GM12874 (cell line): ENCODE data around the gene ROBO1.

ENCODE experiments used
- TF ChIP-seq, protein P1 (sequence below): IDR thresholded peaks from 2 replicates; pipeline ENCODE4 v1.5.1; 2011; ENCODE audit warnings: low read depth, mild to moderate bottlenecking, control low read depth, low read length, moderate library complexity; ENCODE audit not compliant: insufficient read depth

ROBO1 gene

DNA sequence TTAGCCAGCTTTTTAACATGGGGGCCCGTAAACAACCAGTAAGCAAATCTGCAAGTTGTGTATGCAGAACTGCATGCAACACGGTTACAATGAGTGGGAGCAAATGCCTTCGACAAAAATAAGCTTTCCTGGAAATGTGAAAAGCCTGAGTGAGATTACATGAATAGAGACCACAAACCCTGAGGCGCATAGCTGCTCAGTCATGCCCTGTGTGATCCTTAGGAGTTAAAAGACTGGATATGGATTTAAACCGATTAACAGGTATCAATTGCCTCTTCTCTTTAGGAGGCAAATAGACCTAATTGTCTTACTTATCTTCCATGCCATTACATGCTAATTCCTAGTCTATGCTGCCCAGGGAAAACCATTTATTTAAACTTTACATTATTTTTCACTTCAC, 810.3 kb downstream of the ROBO1 start:
- TF ChIP-seq, protein P1, sequence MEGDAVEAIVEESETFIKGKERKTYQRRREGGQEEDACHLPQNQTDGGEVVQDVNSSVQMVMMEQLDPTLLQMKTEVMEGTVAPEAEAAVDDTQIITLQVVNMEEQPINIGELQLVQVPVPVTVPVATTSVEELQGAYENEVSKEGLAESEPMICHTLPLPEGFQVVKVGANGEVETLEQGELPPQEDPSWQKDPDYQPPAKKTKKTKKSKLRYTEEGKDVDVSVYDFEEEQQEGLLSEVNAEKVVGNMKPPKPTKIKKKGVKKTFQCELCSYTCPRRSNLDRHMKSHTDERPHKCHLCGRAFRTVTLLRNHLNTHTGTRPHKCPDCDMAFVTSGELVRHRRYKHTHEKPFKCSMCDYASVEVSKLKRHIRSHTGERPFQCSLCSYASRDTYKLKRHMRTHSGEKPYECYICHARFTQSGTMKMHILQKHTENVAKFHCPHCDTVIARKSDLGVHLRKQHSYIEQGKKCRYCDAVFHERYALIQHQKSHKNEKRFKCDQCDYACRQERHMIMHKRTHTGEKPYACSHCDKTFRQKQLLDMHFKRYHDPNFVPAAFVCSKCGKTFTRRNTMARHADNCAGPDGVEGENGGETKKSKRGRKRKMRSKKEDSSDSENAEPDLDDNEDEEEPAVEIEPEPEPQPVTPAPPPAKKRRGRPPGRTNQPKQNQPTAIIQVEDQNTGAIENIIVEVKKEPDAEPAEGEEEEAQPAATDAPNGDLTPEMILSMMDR: no peak

- TF ChIP-seq, protein P1: no peak
These were observed 816.4 kb downstream of the ROBO1 start for GRCh38 chr3:78951342-78951945.

GRCh38 chr3:78941587-78941986, 826.2 kb downstream of the ROBO1 start:
- TF ChIP-seq, protein P1: no peak

GRCh38 chr3:78940626-78941025, 827.2 kb downstream of the ROBO1 start:
- TF ChIP-seq, protein P1: no peak

DNA sequence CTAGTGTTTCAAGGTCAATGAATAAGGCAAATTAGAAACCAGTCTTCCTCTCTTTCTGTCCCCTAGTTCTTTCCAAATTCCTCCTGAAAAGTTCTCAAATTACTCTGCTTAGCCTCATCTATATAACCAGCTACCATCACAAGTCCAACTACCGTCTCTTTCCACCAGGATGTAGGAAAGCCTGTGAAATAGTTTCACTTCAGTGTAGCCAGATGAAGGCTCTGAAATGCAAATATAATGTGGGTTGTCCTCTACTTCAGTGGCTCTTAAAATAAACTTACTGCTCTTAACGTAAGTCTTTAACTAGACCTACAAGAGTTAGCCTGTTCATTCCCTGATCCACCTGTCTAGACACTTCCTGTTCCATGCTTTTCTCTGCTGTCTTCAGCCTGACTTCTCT, 827.7 kb downstream of the ROBO1 start:
- TF ChIP-seq, protein P1: no peak

DNA sequence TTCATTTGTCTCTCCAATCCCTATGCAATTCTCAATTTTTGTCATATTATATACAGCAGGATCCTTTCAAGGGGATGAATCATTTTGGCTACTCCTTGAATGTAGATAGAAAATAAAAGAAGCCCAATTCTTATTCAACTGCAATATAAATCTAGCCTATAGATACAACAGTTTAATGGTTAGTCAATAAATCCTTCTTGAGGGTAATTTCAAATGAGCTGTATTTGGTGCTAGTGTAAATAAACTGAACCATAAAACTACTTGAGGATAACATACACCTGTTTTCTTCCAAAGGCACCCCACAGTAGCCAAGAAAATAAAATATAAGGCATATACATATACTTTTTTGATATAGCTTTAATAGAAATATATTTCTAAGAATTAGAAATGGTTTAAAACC, 830.3 kb downstream of the ROBO1 start:
- TF ChIP-seq, protein P1: no peak

- TF ChIP-seq, protein P1: no peak
These were observed 840.0 kb downstream of the ROBO1 start for GRCh38 chr3:78927759-78928158.
